Epithelial cell of alveolus of lung (primary cell): Measurements from ENCODE around the gene RGS1. TPM values are rescaled to one million over a fixed set of nuclear protein-coding genes. Genes with fewer than 3 reads are reported as not detected.

Experiments
- total RNA-seq: library from RNA; depleted of rRNA; stranded (reverse); fragments of >200 nt; gene quantifications from 2 replicates; pipeline ENCODE4 v1.2.1, GENCODE V29; 2015

RGS1 gene, protein sequence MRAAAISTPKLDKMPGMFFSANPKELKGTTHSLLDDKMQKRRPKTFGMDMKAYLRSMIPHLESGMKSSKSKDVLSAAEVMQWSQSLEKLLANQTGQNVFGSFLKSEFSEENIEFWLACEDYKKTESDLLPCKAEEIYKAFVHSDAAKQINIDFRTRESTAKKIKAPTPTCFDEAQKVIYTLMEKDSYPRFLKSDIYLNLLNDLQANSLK
- total RNA-seq, result 0.26 TPM in 1 of 2 replicates, not detected in the other

DNA sequence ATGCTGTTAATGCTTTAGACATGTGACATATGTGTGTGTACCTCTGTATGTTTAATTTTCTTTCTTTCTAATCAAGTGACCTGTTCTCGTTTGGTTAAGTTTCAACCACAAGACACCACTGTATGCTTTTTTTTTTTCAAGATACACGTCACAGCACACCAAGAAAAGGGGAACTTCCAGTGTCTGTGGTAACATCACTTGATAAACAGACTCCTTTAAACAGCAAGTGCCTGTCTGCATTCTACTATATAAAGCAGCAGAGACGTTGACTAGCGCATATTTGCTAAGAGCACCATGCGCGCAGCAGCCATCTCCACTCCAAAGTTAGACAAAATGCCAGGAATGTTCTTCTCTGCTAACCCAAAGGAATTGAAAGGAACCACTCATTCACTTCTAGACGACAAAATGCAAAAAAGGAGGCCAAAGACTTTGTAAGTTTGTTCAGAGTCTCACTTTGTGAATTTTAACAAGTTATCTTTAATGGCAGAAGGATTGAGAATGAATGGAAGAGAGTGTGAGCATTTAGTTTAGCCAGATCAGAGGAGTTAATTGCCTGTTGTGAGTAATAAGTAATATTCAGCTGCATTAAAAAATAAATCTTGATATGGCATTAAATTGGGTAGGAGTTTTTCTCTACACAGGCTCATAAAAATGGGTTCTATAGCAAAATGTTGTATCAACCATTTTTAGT, at the start of gene RGS1:
Gene RGS1, plus strand, starts transcription at position 275 of the 691 bp plus-strand sequence. Its CDS starts 20 bp downstream, at position 295.

Other genes with a start within 250 kb of the RGS1 start
- gene RGS13, start 60.4 kb downstream of the RGS1 start, total RNA-seq, result 0.13 TPM in 1 of 2 replicates, not detected in the other
- 12.8 and 123 TPM in 2 replicates for gene RGS2, start 233.3 kb downstream of the RGS1 start, total RNA-seq